ENCODE results near the gene QRICH1. TPM values are rescaled to one million over a fixed set of nuclear protein-coding genes. Genes with fewer than 3 reads are reported as not detected.

QRICH1 gene
- total and polyA plus RNA-seq, 10 of the 15 experiments (the other 5 are each of a cell fraction or from before 2014, with no cell fraction given): 22.2 to 116 (median 81.4) TPM

- TF ChIP-seq BCLAF1 (IDR thresholded peaks at IDR 0.05) (no peak), BACH1 (IDR thresholded peaks at IDR 0.05; ENCODE audit: borderline replicate concordance) (peak; percentile 97), REST (IDR thresholded peaks at IDR 0.05; ENCODE audit: low read depth, low read length) (no peak), MXI1 (IDR thresholded peaks at IDR 0.05; ENCODE audit: low read depth, low read length) (peak; percentile 92), IKZF1 (conservative IDR thresholded peaks at IDR 0.05) (peak; percentile 65), PML (IDR thresholded peaks at IDR 0.05; ENCODE audit: low read length) (no peak), EGR1 (IDR thresholded peaks at IDR 0.05; ENCODE audit: borderline replicate concordance in 1 of 2, low read depth in 2 of 2, low read length in 2 of 2) (peak in 1 of 2 experiments; percentile 91; a peak in 2 of 3 replicates), IRF5 (IDR thresholded peaks at IDR 0.05; ENCODE audit: borderline replicate concordance) (no peak), FOXM1 (IDR thresholded peaks at IDR 0.05; ENCODE audit: low read depth, low read length) (no peak), ZNF207 (IDR thresholded peaks at IDR 0.05; ENCODE audit: borderline replicate concordance) (peak; percentile 81; the same call in 1 of the 2 replicates), IRF3 (IDR thresholded peaks at IDR 0.05) (peak; percentile 22; the same call in 1 of the 2 replicates), SMAD5 (IDR thresholded peaks at IDR 0.05; ENCODE audit: low read depth) (peak; percentile 95), ATF3 (IDR thresholded peaks at IDR 0.05; ENCODE audit: borderline replicate concordance, extremely low read depth, low read depth, low read length) (no peak), HCFC1 (IDR thresholded peaks at IDR 0.05; ENCODE audit: low read length) (peak; percentile 51; the same call in 1 of the 2 replicates), FOXK2 (IDR thresholded peaks at IDR 0.05) (no peak), TAF1 (IDR thresholded peaks at IDR 0.05; ENCODE audit: borderline replicate concordance, low read depth, low read length) (peak; percentile 86; the same call in 1 of the 2 replicates), NBN (IDR thresholded peaks at IDR 0.05) (peak; percentile 81), YY1 (IDR thresholded peaks at IDR 0.05; ENCODE audit: low read depth, low read length) (peak; percentile 87), ZNF384 (IDR thresholded peaks at IDR 0.05; ENCODE audit: borderline replicate concordance, low read depth, low read length) (no peak), MEF2A (IDR thresholded peaks at IDR 0.05; ENCODE audit: insufficient read depth, low read depth, low read length) (no peak), NR2C1 (IDR thresholded peaks at IDR 0.05) (no peak)
Observed at GRCh38 chr3:49028673-49029562, 65.0 kb downstream of the QRICH1 start, which contains the start of gene IMPDH2 (continued).
